IPS DF 6.9 (cell line): ENCODE measurements around the gene GIMAP1.

Experiments used
- DNase-seq: peaks from one replicate; pipeline ENCODE4 v3.0.0-alpha.2; 2013; ENCODE audit warnings: low read depth, low spot score
- H3K27ac ChIP-seq: one replicate; pipeline ENCODE4 v1.5.1; 2013; ENCODE audit warnings: low read length, control low read depth
- H3K27me3 ChIP-seq: 2 replicates; pipeline ENCODE4 v1.6.1; 2013; ENCODE audit warnings: mild to moderate bottlenecking, low read length; ENCODE audit not compliant: control insufficient read depth, insufficient read depth
- H3K36me3 ChIP-seq: 2 replicates; pipeline ENCODE4 v1.6.1; 2013; ENCODE audit warnings: low read length; ENCODE audit not compliant: control insufficient read depth, insufficient read depth
- H3K4me1 ChIP-seq: 2 replicates; pipeline ENCODE4 v1.6.1; 2013; ENCODE audit warnings: low read length; ENCODE audit not compliant: control insufficient read depth, insufficient read depth
- H3K4me3 ChIP-seq: 2 replicates; pipeline ENCODE4 v1.5.1; 2013; ENCODE audit warnings: mild to moderate bottlenecking, low read length
- H3K9me3 ChIP-seq: 2 replicates; pipeline ENCODE4 v1.6.1; 2013; ENCODE audit warnings: low read length, inconsistent platforms; ENCODE audit not compliant: control insufficient read depth, insufficient read depth
- WGBS: extraction: QIAGEN DNeasy Blood & Tissue Kit; methylation state at CpG from one replicate; pipeline ENCODE4 v1.1.7; 2013; ENCODE audit warnings: mixed read lengths, missing lambda C conversion rate; ENCODE audit not compliant: insufficient read length, insufficient coverage; 5-methylcytosine and 5-hydroxymethylcytosine counted together

The GIMAP1 gene

DNA sequence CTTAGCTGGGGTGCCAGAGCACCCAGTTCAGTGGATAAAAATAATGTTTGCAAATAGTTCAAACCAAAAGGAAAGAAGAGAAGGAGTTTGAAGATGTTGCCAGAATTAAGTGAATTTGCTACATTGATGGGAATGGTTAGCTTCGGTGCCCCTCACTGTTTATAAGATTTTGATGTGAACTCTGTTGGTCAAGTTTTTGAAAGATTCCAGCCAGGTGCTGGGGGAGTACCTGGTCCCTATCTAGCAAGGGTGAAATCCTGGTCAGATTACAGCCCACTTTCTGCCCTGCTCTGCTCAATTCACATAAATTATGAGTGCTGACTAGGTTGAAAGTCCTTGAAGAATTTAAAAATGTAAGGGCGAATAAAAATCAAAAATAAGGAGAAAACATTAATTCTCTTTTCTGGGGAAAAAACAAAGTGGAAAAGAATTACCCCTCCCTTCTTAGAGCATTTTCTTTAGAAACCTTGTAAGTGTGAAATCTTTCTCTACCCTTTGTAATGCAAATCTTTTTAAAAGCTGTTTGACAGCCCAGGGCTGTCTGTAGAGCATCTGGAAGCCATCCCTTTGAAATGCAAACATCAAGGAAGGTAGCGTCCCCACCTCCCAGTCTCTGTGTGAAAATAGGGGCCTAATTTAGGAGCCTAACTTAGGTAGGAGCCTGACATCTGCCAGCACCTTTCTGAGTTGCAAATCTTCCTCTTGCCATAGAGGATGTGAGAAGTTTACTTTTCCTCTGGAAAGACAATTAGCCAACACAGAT, 19.4 kb downstream of the GIMAP1 start:
- DNase-seq, result peak; percentile 54
- H3K4me1 ChIP-seq, result no peaks in the 10 kb centered on the region
- H3K27me3 ChIP-seq, result peaks cover 76% of the 10 kb centered on the region
- WGBS, result no CpG with 5 or more reads among the region's 3 CpGs
- H3K4me3 ChIP-seq, result no peak overlapping the region
- H3K27ac ChIP-seq, result no peak overlapping the region
- H3K36me3 ChIP-seq, result no peaks in the 10 kb centered on the region
- H3K9me3 ChIP-seq, result no peaks in the 10 kb centered on the region; the same call in 1 of the 2 replicates

DNA sequence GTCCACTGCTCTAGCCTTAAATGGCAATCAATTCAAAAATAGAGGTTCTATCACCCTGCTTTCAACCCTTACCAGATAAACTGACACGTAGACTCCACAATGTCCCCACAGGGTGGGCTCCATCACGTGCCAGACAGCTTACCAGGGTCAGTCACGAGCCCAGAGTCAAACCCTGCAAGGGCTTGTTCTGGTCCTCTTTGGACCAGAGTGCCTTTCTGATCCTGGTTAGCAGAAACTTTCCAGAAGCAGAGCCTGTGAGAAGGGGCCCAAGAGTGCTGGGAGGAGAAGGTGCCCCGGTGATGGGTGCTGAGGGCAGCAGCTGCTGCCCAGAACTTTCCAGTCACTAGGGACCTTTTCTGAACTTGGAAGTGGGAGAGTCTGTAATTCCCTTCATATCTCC, 20.5 kb downstream of the GIMAP1 start:
- H3K36me3 ChIP-seq, result no peaks in the 10 kb centered on the region
- WGBS, result no CpG with 5 or more reads among the region's 4 CpGs
- no peak overlapping the region for H3K27ac ChIP-seq
- H3K27me3 ChIP-seq, result peaks cover 84% of the 10 kb centered on the region
- H3K4me3 ChIP-seq, result no peak overlapping the region
- DNase-seq, result no peak
- H3K4me1 ChIP-seq, result no peaks in the 10 kb centered on the region
- H3K9me3 ChIP-seq, result no peaks in the 10 kb centered on the region; the same call in 1 of the 2 replicates

DNA sequence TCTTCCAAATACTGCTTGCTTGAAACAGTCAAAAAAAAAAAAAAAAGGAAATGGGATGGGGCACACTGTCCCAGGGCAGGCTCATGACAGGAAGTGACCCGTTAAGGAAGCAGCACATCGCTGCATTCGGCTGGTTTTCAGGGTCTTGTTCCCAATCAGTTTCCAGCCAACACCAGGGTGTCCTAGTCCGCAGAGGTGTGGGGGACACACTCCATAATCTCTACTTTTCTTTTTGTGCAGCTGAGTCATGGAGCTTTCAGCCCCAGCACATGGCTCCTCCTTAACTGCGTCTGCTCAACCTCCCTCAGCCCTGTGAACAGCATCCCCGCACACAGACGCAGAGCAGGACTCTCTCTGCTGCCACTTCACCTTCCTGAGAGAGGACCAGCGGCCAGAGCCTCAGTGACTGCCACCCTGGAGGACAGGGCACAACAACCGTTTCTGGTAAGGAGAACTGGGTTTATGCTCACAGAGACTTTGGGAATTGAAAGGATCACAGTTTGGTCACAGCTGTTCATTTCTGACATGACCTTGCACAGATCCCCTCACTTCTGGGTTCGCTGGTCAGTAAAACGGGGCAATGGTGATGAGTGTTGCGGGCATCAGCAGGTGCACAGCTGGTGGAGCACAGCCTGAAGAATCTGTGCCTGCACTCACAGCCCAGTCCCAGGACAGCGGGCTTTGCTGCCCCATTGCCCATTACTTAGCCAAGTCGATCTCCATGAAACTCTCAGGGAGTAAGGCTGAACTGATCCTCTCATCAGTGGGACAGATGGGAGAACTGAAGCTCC, 21.0 kb downstream of the GIMAP1 start, which contains the start of gene GIMAP5:
GIMAP5 (plus strand) TSS at position 154 of the 791 bp plus-strand sequence. CDS start 3,467 bp downstream, outside the sequence.
- H3K4me3 ChIP-seq, result no peak within 1 kb of the TSS
- no peaks in the 10 kb centered on the region for H3K4me1 ChIP-seq
- H3K27ac ChIP-seq, result no peak within 1 kb of the TSS
- no peaks in the 10 kb centered on the region; the same call in 1 of the 2 replicates for H3K9me3 ChIP-seq
- H3K27me3 ChIP-seq, result peaks cover 83% of the 10 kb centered on the region
- DNase-seq, result no peak
- WGBS, result no CpG with 5 or more reads among the region's 14 CpGs
- no peaks in the 10 kb centered on the region for H3K36me3 ChIP-seq

DNA sequence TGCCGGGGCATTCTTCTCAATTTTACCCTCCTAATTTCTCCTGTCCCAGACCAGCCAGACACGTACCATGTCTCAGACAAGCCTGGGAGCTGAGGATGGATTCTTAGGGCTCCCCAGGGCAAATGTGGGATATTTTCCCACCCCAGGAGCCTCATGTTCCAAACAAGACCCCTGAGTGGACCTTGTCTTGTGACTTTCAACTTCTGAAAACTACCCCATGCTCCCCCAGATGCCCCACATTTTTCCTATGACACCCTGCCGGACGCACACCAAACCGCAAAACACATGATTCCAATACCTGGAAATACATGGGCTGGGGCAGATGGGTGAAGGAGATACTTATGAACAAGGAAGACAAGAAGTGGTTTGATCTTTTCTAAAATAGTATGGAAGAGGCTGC, 21.7 kb downstream of the GIMAP1 start:
- no peaks in the 10 kb centered on the region; the same call in 1 of the 2 replicates for H3K9me3 ChIP-seq
- no peaks in the 10 kb centered on the region for H3K36me3 ChIP-seq
- peaks cover 82% of the 10 kb centered on the region for H3K27me3 ChIP-seq
- H3K4me3 ChIP-seq, result no peak overlapping the region
- H3K27ac ChIP-seq, result no peak overlapping the region
- H3K4me1 ChIP-seq, result no peaks in the 10 kb centered on the region
- DNase-seq, result no peak
- WGBS, result no CpG with 5 or more reads among the region's 5 CpGs

DNA sequence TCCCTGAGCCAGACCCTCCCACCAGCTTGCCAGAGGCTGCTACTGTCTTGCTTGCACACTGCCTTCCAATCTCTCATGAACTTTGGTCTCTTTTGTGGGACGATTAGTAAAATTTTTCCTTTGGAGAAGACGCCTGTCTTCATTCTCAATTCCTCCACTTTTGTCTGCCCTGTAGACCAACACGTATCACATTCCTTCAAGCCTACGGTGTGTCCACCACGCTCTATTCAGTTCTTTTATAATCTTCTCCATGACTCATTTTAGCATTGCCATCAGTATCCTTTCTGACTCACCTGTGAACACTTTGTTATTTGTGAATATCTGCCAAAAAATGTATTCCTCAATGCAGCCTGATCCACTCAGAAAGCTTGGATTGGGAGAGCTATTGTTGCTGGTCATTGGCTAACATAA, 22.2 kb downstream of the GIMAP1 start:
- Histone ChIP-seq H3K27me3 (peaks cover 81% of the 10 kb centered on the region), H3K36me3 (no peaks in the 10 kb centered on the region), H3K4me3 (no peak overlapping the region), H3K4me1 (no peaks in the 10 kb centered on the region), H3K9me3 (no peaks in the 10 kb centered on the region; the same call in 1 of the 2 replicates), H3K27ac (no peak overlapping the region)
- no CpG with 5 or more reads among the region's 5 CpGs for WGBS
- no peak for DNase-seq

DNA sequence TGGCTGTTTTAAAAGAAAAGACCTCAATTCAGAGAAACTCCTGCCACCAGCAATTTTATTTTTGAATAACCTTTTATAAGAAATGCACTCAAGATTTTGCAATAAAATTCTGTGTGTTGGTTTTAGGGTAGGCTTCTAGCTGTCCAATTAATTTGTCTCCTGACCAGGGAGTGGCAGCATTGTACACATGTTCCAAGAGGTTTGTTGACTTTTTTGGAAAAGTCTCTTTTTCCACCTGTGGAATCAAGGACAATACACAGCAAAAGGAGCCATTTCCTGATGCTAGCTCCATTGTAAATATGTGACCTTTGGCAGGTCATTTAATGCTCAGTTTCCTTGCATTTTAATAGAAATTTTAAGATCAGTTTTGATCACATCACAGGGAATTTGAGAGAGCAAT, 22.6 kb downstream of the GIMAP1 start:
- H3K27me3 ChIP-seq, result peaks cover 81% of the 10 kb centered on the region
- DNase-seq, result no peak
- no peaks in the 10 kb centered on the region for H3K4me1 ChIP-seq
- H3K36me3 ChIP-seq, result no peaks in the 10 kb centered on the region
- H3K4me3 ChIP-seq, result no peak overlapping the region
- no peaks in the 10 kb centered on the region; the same call in 1 of the 2 replicates for H3K9me3 ChIP-seq
- no peak overlapping the region for H3K27ac ChIP-seq

DNA sequence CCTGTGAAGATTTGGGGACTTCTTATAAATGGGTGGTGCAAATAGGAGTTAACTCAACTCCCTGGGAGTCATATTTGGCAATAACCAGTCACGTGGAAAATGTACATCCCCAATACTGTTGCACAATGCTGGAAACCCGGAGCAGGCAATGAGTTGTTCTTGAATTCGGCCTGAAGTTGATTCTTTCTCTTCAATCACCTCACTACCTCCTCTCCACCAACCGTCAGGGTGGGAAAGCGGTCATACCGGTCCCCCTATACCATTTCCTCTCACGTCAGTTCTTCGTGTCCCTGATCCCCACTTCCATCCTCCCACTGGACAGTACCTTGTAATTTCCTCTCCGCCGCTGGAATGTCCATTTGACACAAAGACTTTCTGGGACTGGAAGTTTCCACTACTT, 23.6 kb downstream of the GIMAP1 start:
- no peaks in the 10 kb centered on the region for H3K4me1 ChIP-seq

DNA sequence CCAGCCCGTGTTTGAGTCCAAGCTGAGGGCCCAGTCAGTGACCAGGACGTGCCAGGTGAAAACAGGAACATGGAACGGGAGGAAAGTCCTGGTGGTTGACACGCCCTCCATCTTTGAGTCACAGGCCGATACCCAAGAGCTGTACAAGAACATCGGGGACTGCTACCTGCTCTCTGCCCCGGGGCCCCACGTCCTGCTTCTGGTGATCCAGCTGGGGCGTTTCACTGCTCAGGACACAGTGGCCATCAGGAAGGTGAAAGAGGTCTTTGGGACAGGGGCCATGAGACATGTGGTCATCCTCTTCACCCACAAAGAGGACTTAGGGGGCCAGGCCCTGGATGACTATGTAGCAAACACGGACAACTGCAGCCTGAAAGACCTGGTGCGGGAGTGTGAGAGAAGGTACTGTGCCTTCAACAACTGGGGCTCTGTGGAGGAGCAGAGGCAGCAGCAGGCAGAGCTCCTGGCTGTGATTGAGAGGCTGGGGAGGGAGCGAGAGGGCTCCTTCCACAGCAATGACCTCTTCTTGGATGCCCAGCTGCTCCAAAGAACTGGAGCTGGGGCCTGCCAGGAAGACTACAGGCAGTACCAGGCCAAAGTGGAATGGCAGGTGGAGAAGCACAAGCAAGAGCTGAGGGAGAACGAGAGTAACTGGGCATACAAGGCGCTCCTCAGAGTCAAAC, 26.0 kb downstream of the GIMAP1 start:
- H3K9me3 ChIP-seq, result no peaks in the 10 kb centered on the region; the same call in 1 of the 2 replicates
- peaks cover 72% of the 10 kb centered on the region for H3K27me3 ChIP-seq
- no peaks in the 10 kb centered on the region for H3K36me3 ChIP-seq
- no peak overlapping the region for H3K27ac ChIP-seq
- no peak for DNase-seq
- no peak overlapping the region for H3K4me3 ChIP-seq
- no CpG with 5 or more reads among the region's 14 CpGs for WGBS
- H3K4me1 ChIP-seq, result no peaks in the 10 kb centered on the region

More for the DNA sequence above, 23.6 kb downstream of the GIMAP1 start:
- no CpG with 5 or more reads among the region's 10 CpGs for WGBS
- no peak overlapping the region for H3K27ac ChIP-seq
- peaks cover 80% of the 10 kb centered on the region for H3K27me3 ChIP-seq
- no peaks in the 10 kb centered on the region for H3K36me3 ChIP-seq
- no peak for DNase-seq
- H3K9me3 ChIP-seq, result no peaks in the 10 kb centered on the region; the same call in 1 of the 2 replicates
- no peak overlapping the region for H3K4me3 ChIP-seq

DNA sequence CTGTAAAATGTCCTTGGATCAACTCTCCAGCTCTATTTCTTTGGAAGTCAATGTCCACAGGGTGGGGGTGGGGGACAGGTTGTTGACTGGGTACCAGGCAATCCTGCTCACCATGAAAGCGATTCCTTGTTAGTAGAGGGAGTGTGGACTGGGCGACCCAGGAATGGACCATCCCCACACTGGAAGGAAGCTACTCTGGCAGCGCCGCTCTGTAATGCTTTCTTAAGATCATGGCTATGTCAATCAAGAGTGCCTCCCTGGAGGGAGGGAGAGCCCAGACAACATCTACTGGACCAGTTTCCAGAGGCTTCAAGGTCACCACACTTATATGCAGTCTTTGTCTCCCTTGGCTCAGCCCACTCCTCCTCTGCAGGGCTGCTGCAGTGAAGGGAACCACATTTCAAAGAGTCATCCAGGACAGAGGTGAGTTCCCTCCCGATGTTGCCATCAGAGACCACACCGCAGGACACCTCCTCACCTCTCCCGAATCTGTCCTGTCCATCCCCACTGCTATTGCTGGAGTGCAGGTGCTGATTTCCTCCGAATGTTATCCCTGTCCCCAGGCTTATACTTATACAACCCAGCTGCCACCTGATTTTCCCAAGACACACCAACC, 27.7 kb downstream of the GIMAP1 start:
- H3K36me3 ChIP-seq, result no peaks in the 10 kb centered on the region
- H3K27me3 ChIP-seq, result peaks cover 59% of the 10 kb centered on the region
- no peaks in the 10 kb centered on the region; the same call in 1 of the 2 replicates for H3K9me3 ChIP-seq
- no peak overlapping the region for H3K4me3 ChIP-seq
- DNase-seq, result no peak
- no peaks in the 10 kb centered on the region for H3K4me1 ChIP-seq
- H3K27ac ChIP-seq, result no peak overlapping the region
- WGBS, result no CpG with 5 or more reads among the region's 8 CpGs

DNA sequence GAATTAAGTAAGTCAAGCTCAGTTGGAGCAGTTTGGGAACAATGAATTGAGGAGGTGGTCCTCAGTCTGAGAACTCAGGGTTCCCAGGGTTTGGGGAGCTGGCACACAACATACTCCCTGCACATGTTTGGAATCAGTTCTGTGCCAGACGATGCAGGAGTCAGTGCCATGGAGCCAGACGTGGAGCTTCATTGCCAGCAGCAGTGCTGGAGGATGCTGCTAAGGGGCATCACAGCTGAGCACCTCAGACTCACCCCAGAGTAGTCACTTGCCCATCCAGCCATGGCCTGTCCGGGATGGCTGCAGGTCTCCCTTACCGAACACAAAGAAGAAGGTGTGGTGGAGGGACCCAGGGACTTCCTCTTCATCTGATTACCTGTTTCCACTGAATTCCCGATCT, 28.7 kb downstream of the GIMAP1 start:
- H3K27me3 ChIP-seq, result peaks cover 54% of the 10 kb centered on the region
- H3K27ac ChIP-seq, result no peak overlapping the region
- DNase-seq, result no peak
- no peaks in the 10 kb centered on the region; the same call in 1 of the 2 replicates for H3K9me3 ChIP-seq
- H3K36me3 ChIP-seq, result no peaks in the 10 kb centered on the region
- no peaks in the 10 kb centered on the region for H3K4me1 ChIP-seq
- H3K4me3 ChIP-seq, result no peak overlapping the region
- no CpG with 5 or more reads among the region's 5 CpGs for WGBS
